K562 (cell line): ENCODE data around the gene AFDN. TPM values are rescaled to one million over a fixed set of nuclear protein-coding genes. Genes with fewer than 3 reads are reported as not detected.

Experiments
- ATAC-seq: fragments of 200-7000 bp; cut with Tn5 transposase; 3 replicates; pipeline ENCODE4 v1.9.1; 2020; ENCODE audit warnings: moderate library complexity
- BruUV-seq: library from RNA; stranded (reverse); fragments of 400-500 nt; replicated peaks from 2 replicates; lab custom pipeline; 2021; lab: Mats Ljungman, UMichigan
- CTCF ChIA-PET: fragments of 300-600 bp; formaldehyde crosslinking; extraction: SDS; loops from one replicate; lab custom pipeline; 2021; ENCODE audit warnings: low intra/inter-chr PET ratio; lab: Yijun Ruan, JAX
- POLR2A ChIA-PET: fragments of 300-600, 350-650 bp; sonication (Branson Sonifier 250); formaldehyde crosslinking; extraction: SDS; loops from one replicate; lab custom pipeline; 2021; ENCODE audit warnings: antibody characterized with exemption, inconsistent platforms; lab: Yijun Ruan, JAX
- DNase-seq, 4 experiments: peaks; one replicate each; pipeline versions ENCODE4 v3.0.0 to v3.0.0-alpha.2; 2011 to 2018; ENCODE audit warnings: low spot score in 3 of 4, mixed read lengths in 3 of 4; ENCODE audit errors: extremely low read depth in 1 of 4
- FAIRE-seq: peaks from 2 replicates; lab custom pipeline; 2011; peaks lifted over from hg19 to GRCh38; lab: Jason Lieb, UNC
- H2AFZ ChIP-seq: 2 replicates; pipeline ENCODE4 v1.6.0; 2011; ENCODE audit warnings: low read depth, low read length, control low read depth, inconsistent platforms
- H3K27ac ChIP-seq: fragments of 200-600 bp; 3 replicates; pipeline ENCODE4 v1.8.0; 2011; ENCODE audit warnings: low read depth, mild to moderate bottlenecking, control low read depth, inconsistent platforms, low read length, moderate library complexity, mixed read lengths; ENCODE audit errors: extremely low read depth
- H3K27me3 ChIP-seq, 2 experiments: fragments of 300-600 bp in 1 of 2; 2 replicates in 1 of 2; 3 replicates in 1 of 2; pipeline versions ENCODE4 v1.6.0 to v1.8.0; 2011; ENCODE audit warnings: inconsistent platforms in 2 of 2, low read length in 2 of 2, mild to moderate bottlenecking in 1 of 2, mixed read lengths in 1 of 2, moderate library complexity in 1 of 2; ENCODE audit not compliant: control insufficient read depth in 2 of 2, insufficient read depth in 2 of 2
- H3K36me3 ChIP-seq: fragments of 300-600 bp; 3 replicates; pipeline ENCODE4 v1.8.0; 2011; ENCODE audit warnings: mild to moderate bottlenecking, low read length, inconsistent platforms; ENCODE audit not compliant: control insufficient read depth, insufficient read depth
- H3K4me1 ChIP-seq, 2 experiments: fragments of 200-600 bp in 1 of 2; replicated peaks in 1 of 2; 2 replicates in 1 of 2; 3 replicates in 1 of 2; pipeline versions ENCODE4 v1.5.1 to v1.8.0; 2011; ENCODE audit warnings: inconsistent platforms in 2 of 2, low read length in 2 of 2, mild to moderate bottlenecking in 1 of 2, mixed read lengths in 1 of 2, moderate library complexity in 1 of 2; ENCODE audit not compliant: control insufficient read depth in 2 of 2, insufficient read depth in 2 of 2
- H3K4me2 ChIP-seq: 2 replicates; pipeline ENCODE4 v1.6.1; 2011; ENCODE audit warnings: low read length, control low read depth, inconsistent platforms, mixed read lengths; ENCODE audit not compliant: insufficient read depth
- H3K4me3 ChIP-seq: fragments of 200-600 bp; sonication (generic), shearing (Covaris generic); 2 replicates; pipeline ENCODE4 v1.5.1; 2016; ENCODE audit warnings: control low read depth, inconsistent platforms
- H3K79me2 ChIP-seq: fragments of 200-600 bp; 3 replicates; pipeline ENCODE4 v1.8.0; 2011; ENCODE audit warnings: low read length, inconsistent platforms; ENCODE audit not compliant: control insufficient read depth, insufficient read depth
- H3K9ac ChIP-seq, 2 experiments: 2 replicates each; pipeline versions ENCODE4 v1.6.0 to v1.6.1; 2011; ENCODE audit warnings: low read depth in 2 of 2, low read length in 2 of 2, control low read depth in 1 of 2, inconsistent platforms in 1 of 2, mild to moderate bottlenecking in 1 of 2, mixed read lengths in 1 of 2; ENCODE audit not compliant: insufficient read depth in 1 of 2
- H3K9me1 ChIP-seq: one replicate; pipeline ENCODE4 v1.6.0; 2011; ENCODE audit warnings: inconsistent platforms, mild to moderate bottlenecking, low read length, moderate library complexity; ENCODE audit not compliant: control insufficient read depth, insufficient read depth
- H3K9me3 ChIP-seq: replicated peaks from 2 replicates; pipeline ENCODE4 v1.5.1; 2011; ENCODE audit warnings: low read depth, low read length, inconsistent platforms; ENCODE audit not compliant: control insufficient read depth, insufficient read depth
- H4K20me1 ChIP-seq: replicated peaks from 2 replicates; pipeline ENCODE4 v1.6.1; 2011; ENCODE audit warnings: low read length, inconsistent platforms, mixed read lengths; ENCODE audit not compliant: control insufficient read depth, insufficient read depth
- ATF3 ChIP-seq, 2 experiments: fragments of 450-650 bp in 1 of 2; sonication (generic) in 1 of 2; formaldehyde crosslinking in 1 of 2; IDR thresholded peaks in 1 of 2; conservative IDR thresholded peaks in 1 of 2; 2 replicates each; pipeline versions ENCODE4 v1.6.1 to v1.8.1; 2016 to 2023; ENCODE audit warnings: mild to moderate bottlenecking in 2 of 2, moderate library complexity in 2 of 2, inconsistent platforms in 1 of 2, missing genetic modification reagents in 1 of 2
- CCAR2 ChIP-seq: fragments of 200-400 bp; formaldehyde crosslinking; IDR thresholded peaks from 2 replicates; pipeline ENCODE4 v1.6.1; 2017; ENCODE audit warnings: mild to moderate bottlenecking, low read depth, low read length
- FOS ChIP-seq: IDR thresholded peaks from 3 replicates; pipeline ENCODE4 v1.6.1; 2011; ENCODE audit not compliant: insufficient read length; ENCODE audit errors: extremely low read depth
- HNRNPL ChIP-seq: fragments of 200-400 bp; formaldehyde crosslinking; IDR thresholded peaks from 2 replicates; pipeline ENCODE4 v1.6.1; 2017; ENCODE audit warnings: low read depth, mild to moderate bottlenecking, low read length
- MBD2 ChIP-seq: sonication (generic); IDR thresholded peaks from 2 replicates; pipeline ENCODE4 v1.6.1; 2016; ENCODE audit warnings: low read depth, borderline replicate concordance
- NFYB ChIP-seq: IDR thresholded peaks from 2 replicates; pipeline ENCODE4 v1.6.1; 2011; ENCODE audit warnings: mild to moderate bottlenecking, moderate library complexity; ENCODE audit not compliant: insufficient read length; ENCODE audit errors: extremely low read depth
- POLR2AphosphoS2 ChIP-seq: IDR thresholded peaks from 2 replicates; pipeline ENCODE4 v1.6.1; 2012; ENCODE audit warnings: low read length, improper control_type of control experiment
- SAFB2 ChIP-seq: fragments of 200-400 bp; formaldehyde crosslinking; IDR thresholded peaks from 2 replicates; pipeline ENCODE4 v1.6.1; 2018; ENCODE audit warnings: borderline replicate concordance, low read length, low read depth, moderate library complexity; ENCODE audit not compliant: severe bottlenecking
- SETDB1 ChIP-seq: IDR thresholded peaks from one replicate; pipeline ENCODE4 v1.6.1; 2012; ENCODE audit warnings: low read length, control low read depth, inconsistent platforms
- TEAD1 ChIP-seq, 2 experiments: fragments of 450-650 bp in 1 of 2; sonication (generic) in 1 of 2; formaldehyde crosslinking; IDR thresholded peaks; 2 replicates each; pipeline versions ENCODE4 v1.4.0 to v1.8.0; 2020 to 2022; ENCODE audit warnings: mild to moderate bottlenecking in 2 of 2, missing genetic modification reagents in 1 of 2
- ZNF146 ChIP-seq: IDR thresholded peaks from one replicate; pipeline ENCODE4 v1.6.1; 2018; ENCODE audit warnings: missing compliant biosample characterization; ENCODE audit not compliant: unreplicated experiment
- ZNF175 ChIP-seq: fragments of 200-800 bp; sonication (Bioruptor generic); IDR thresholded peaks from 2 replicates; pipeline ENCODE4 v1.6.1; 2016; ENCODE audit warnings: low read depth, mild to moderate bottlenecking, missing genetic modification characterization, missing compliant biosample characterization
- ZNF431 ChIP-seq: sonication (generic); formaldehyde crosslinking; IDR thresholded peaks from 2 replicates; pipeline ENCODE4 v1.8.0; 2022; ENCODE audit warnings: mild to moderate bottlenecking, missing genetic modification reagents
- ZNF507 ChIP-seq: conservative IDR thresholded peaks from 2 replicates; pipeline ENCODE4 v1.6.1; 2017; ENCODE audit warnings: missing genetic modification characterization, missing compliant biosample characterization
- WGBS: fragments of 100-300 bp; shearing (Covaris generic); methylation state at CpG from one replicate; pipeline ENCODE4 v1.1.6; 2016; ENCODE audit warnings: low coverage, mixed read lengths; ENCODE audit not compliant: insufficient coverage; ENCODE audit errors: missing lambda C conversion rate; 5-methylcytosine and 5-hydroxymethylcytosine counted together
- in situ Hi-C: fragments of 300-500 bp; cut with MboI; formaldehyde crosslinking; loops from 4 replicates; pipeline ENCODE4 v1.15.0; 2018; ENCODE audit warnings: inconsistent platforms, mixed read lengths
- intact Hi-C: fragments of 100-400 bp; cut with micrococcal nuclease; formaldehyde crosslinking; loops from 2 replicates; pipeline ENCODE4 v1.14.2; 2022
- polyA plus RNA-seq, 8 experiments: library from polyadenylated mRNA; depleted of rRNA in 4 of 8; stranded (reverse) in 5 of 8; unstranded in 3 of 8; fragments of >200 nt; fragmentation: Nextera tagmentation in 2 of 8; fragmentation: Illumina TruSeq in 1 of 8; extraction: Ambion mirVana in 2 of 8; extraction: Trizol in 1 of 8; gene quantifications; 2 replicates each; pipeline versions ENCODE4 v1.2.1 to v1.2.3, GENCODE V29; 2011 to 2014; ENCODE audit warnings: inconsistent platforms in 1 of 8, missing spikeins in 1 of 8
- total RNA-seq, 7 experiments: library from RNA; depleted of rRNA in 6 of 7; stranded (reverse); fragments of >200 nt in 6 of 7; fragmentation: Illumina TruSeq in 2 of 7; extraction: Trizol in 2 of 7; gene quantifications; 2 replicates each; pipeline versions ENCODE4 v1.2.1 to v1.2.3, GENCODE V29; 2011 to 2021; ENCODE audit warnings: low replicate concordance in 1 of 7
- TF ChIP-seq, protein P1 (sequence below): sonication (generic); formaldehyde crosslinking; IDR thresholded peaks from 2 replicates; pipeline ENCODE4 v1.8.1; 2023; ENCODE audit warnings: mild to moderate bottlenecking, missing genetic modification reagents
- TF ChIP-seq, protein P2 (sequence below): fragments of 150-350 bp; conservative IDR thresholded peaks from 2 replicates; pipeline ENCODE4 v1.6.1; 2014; ENCODE audit warnings: low read length
- TF ChIP-seq, protein P3 (sequence below): fragments of 450-650 bp; formaldehyde crosslinking; IDR thresholded peaks from 2 replicates; pipeline ENCODE4 v1.4.0; 2020; ENCODE audit warnings: mild to moderate bottlenecking, moderate library complexity

The AFDN gene
- total and polyA plus RNA-seq, 9 of the 15 experiments (the other 6 are each of a cell fraction or from before 2014, with no cell fraction given) = 7.2 to 129 (median 105) TPM

GRCh38 chr6:167976708-167977107 lies 150.0 kb downstream of the AFDN start:
- Histone ChIP-seq H3K36me3 (no peaks in the 10 kb centered on the region), H3K9me3 (no peaks in the 10 kb centered on the region), H3K9me1 (no peaks in the 10 kb centered on the region), H3K79me2 (no peaks in the 10 kb centered on the region), H3K4me2 (no peak overlapping the region), H4K20me1 (no peaks in the 10 kb centered on the region), H2AFZ (no peak overlapping the region), H3K9ac (no peak overlapping the region), H3K27me3 (peaks cover 21 to 24% of the 10 kb centered on the region in 2 experiments), H3K27ac (no peak overlapping the region), H3K4me1 (peaks cover 0 to 8% of the 10 kb centered on the region in 2 experiments; a peak in 1 of 5 replicates), H3K4me3 (no peak overlapping the region)
- DNase-seq (no peak), FAIRE-seq (no peak), ATAC-seq (no peak)
- ChIA-PET POLR2A (no interaction called here), CTCF (interaction anchor here (0.7 kb wide), 1 partner anchor 35 kb away, joined by 3 read pairs; no protein-coding TSS in a partner anchor)
- 68% methylated on average over 18 of the region's 27 CpGs for WGBS
- intact Hi-C loops (no loop called here), in situ Hi-C loops (no loop called here)
- no TSS peak for BruUV-seq
- no peak for TF ChIP-seq ZNF431 (CRISPR knock-in tag)
- no peak for TF ChIP-seq POLR2AphosphoS2
- TF ChIP-seq, protein P1, sequence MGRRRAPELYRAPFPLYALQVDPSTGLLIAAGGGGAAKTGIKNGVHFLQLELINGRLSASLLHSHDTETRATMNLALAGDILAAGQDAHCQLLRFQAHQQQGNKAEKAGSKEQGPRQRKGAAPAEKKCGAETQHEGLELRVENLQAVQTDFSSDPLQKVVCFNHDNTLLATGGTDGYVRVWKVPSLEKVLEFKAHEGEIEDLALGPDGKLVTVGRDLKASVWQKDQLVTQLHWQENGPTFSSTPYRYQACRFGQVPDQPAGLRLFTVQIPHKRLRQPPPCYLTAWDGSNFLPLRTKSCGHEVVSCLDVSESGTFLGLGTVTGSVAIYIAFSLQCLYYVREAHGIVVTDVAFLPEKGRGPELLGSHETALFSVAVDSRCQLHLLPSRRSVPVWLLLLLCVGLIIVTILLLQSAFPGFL (CRISPR knock-in tag) = no peak
- TF ChIP-seq ZNF507 = no peak
- TF ChIP-seq TEAD1 (CRISPR knock-in tag; IDR thresholded peaks at IDR 0.05) = no peak
- no peak for TF ChIP-seq MBD2
- TF ChIP-seq SETDB1 = no peak
- TF ChIP-seq ZNF175 (CRISPR knock-in tag) = no peak
- TF ChIP-seq HNRNPL = no peak
- no peak for TF ChIP-seq CCAR2
- no peak for TF ChIP-seq FOS
- TF ChIP-seq ZNF146 (CRISPR knock-in tag) = no peak
- no peak for TF ChIP-seq NFYB
- TF ChIP-seq, protein P2, sequence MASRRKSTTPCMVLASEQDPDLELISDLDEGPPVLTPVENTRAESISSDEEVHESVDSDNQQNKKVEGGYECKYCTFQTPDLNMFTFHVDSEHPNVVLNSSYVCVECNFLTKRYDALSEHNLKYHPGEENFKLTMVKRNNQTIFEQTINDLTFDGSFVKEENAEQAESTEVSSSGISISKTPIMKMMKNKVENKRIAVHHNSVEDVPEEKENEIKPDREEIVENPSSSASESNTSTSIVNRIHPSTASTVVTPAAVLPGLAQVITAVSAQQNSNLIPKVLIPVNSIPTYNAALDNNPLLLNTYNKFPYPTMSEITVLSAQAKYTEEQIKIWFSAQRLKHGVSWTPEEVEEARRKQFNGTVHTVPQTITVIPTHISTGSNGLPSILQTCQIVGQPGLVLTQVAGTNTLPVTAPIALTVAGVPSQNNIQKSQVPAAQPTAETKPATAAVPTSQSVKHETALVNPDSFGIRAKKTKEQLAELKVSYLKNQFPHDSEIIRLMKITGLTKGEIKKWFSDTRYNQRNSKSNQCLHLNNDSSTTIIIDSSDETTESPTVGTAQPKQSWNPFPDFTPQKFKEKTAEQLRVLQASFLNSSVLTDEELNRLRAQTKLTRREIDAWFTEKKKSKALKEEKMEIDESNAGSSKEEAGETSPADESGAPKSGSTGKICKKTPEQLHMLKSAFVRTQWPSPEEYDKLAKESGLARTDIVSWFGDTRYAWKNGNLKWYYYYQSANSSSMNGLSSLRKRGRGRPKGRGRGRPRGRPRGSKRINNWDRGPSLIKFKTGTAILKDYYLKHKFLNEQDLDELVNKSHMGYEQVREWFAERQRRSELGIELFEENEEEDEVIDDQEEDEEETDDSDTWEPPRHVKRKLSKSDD = no peak
- TF ChIP-seq, protein P3, sequence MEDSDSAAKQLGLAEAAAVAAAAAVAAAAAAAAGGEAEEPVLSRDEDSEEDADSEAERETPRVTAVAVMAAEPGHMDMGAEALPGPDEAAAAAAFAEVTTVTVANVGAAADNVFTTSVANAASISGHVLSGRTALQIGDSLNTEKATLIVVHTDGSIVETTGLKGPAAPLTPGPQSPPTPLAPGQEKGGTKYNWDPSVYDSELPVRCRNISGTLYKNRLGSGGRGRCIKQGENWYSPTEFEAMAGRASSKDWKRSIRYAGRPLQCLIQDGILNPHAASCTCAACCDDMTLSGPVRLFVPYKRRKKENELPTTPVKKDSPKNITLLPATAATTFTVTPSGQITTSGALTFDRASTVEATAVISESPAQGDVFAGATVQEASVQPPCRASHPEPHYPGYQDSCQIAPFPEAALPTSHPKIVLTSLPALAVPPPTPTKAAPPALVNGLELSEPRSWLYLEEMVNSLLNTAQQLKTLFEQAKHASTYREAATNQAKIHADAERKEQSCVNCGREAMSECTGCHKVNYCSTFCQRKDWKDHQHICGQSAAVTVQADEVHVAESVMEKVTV = no peak
- TF ChIP-seq SAFB2 = no peak
- no peak for TF ChIP-seq ATF3 (IDR thresholded peaks at IDR 0.05)
- TF ChIP-seq ATF3 (CRISPR knock-in tag; conservative IDR thresholded peaks at IDR 0.05) = no peak
